Activated CD4-positive, alpha-beta T cell treated with anti-CD3 and anti-CD28 coated beads, Interleukin-2, amount 50 U/mL, for 4 hours (primary cell): ENCODE data around the gene CST2.
"Not testable (repeated sequence)": the region's sequence is repeated elsewhere in the genome, so short reads cannot be mapped to it uniquely, and the experiment has no call there.

Experiments used
- DNase-seq, 2 experiments: peaks; one replicate each; pipeline ENCODE4 v3.0.0-alpha.2; 2020

CST2 gene

GRCh38 chr20:23826541-23827021 lies at the start of gene CST2:
TSS of gene CST2 (minus strand) at chr20:23826729. CDS start at chr20:23826660, 69 bp downstream.
- no peak for DNase-seq

- DNase-seq = no peak
Measured at GRCh38 chr20:23875606-23876237, 49.2 kb upstream of the CST2 start.

GRCh38 chr20:23874747-23875146 lies 48.2 kb upstream of the CST2 start:
- no peak for DNase-seq

- DNase-seq = no peak
Measured at GRCh38 chr20:23873370-23874015, 47.0 kb upstream of the CST2 start.

GRCh38 chr20:23872065-23872464 lies 45.5 kb upstream of the CST2 start:
- no peak for DNase-seq

- DNase-seq = no peak
Measured at GRCh38 chr20:23870461-23870860, 43.9 kb upstream of the CST2 start.

- no peak for DNase-seq
Measured at GRCh38 chr20:23869520-23869919, 43.0 kb upstream of the CST2 start.

- no peak for DNase-seq
Measured at GRCh38 chr20:23868321-23868720, 41.8 kb upstream of the CST2 start.

- DNase-seq = no peak
Measured at GRCh38 chr20:23867152-23867776, 40.7 kb upstream of the CST2 start.

GRCh38 chr20:23860771-23861170 lies 34.2 kb upstream of the CST2 start:
- DNase-seq = not testable (repeated sequence)

- DNase-seq = no peak
Measured at GRCh38 chr20:23857962-23858595, 31.6 kb upstream of the CST2 start.

- DNase-seq = no peak
Measured at GRCh38 chr20:23856736-23857135, 30.2 kb upstream of the CST2 start.

- DNase-seq = no peak
Measured at GRCh38 chr20:23856226-23856625, 29.7 kb upstream of the CST2 start.

GRCh38 chr20:23841693-23842092 lies 15.2 kb upstream of the CST2 start:
- DNase-seq = no peak

- no peak for DNase-seq
Measured at GRCh38 chr20:23835716-23836115, 9.2 kb upstream of the CST2 start.

GRCh38 chr20:23832775-23833513 lies 6.4 kb upstream of the CST2 start:
- DNase-seq = no peak

- DNase-seq = not testable (repeated sequence)
Measured at GRCh38 chr20:23831961-23832360, 5.4 kb upstream of the CST2 start.

- no peak for DNase-seq
Measured at GRCh38 chr20:23823621-23824324, 2.8 kb downstream of the CST2 start.

GRCh38 chr20:23823111-23823510 lies 3.4 kb downstream of the CST2 start:
- no peak for DNase-seq

GRCh38 chr20:23820493-23820892 lies 6.0 kb downstream of the CST2 start:
- DNase-seq = no peak

GRCh38 chr20:23811559-23811958 lies 15.0 kb downstream of the CST2 start:
- DNase-seq = not testable (repeated sequence)

GRCh38 chr20:23810349-23810748 lies 16.2 kb downstream of the CST2 start:
- not testable (repeated sequence) for DNase-seq
